GM18511 (cell line): ENCODE results near the gene GET4.
"Not testable (repeated sequence)": the region's sequence is repeated elsewhere in the genome, so short reads cannot be mapped to it uniquely, and the experiment has no call there.

Experiments
- ATAC-seq: cut with Tn5 transposase; IDR thresholded peaks from one replicate; pipeline ENCODE4 v1.9.1; 2021; ENCODE audit warnings: mild to moderate bottlenecking, moderate library complexity; ENCODE audit not compliant: unreplicated experiment

GET4 gene

GRCh38 chr7:845091-845490 lies 31.3 kb upstream of the GET4 start:
- ATAC-seq: no peak

GRCh38 chr7:845731-846130 lies 30.6 kb upstream of the GET4 start:
- no peak for ATAC-seq

- not testable (repeated sequence) for ATAC-seq
Observed at GRCh38 chr7:846958-847650, 29.2 kb upstream of the GET4 start.

- not testable (repeated sequence) for ATAC-seq
Observed at GRCh38 chr7:847728-848127, 28.6 kb upstream of the GET4 start.

- ATAC-seq: no peak
Observed at GRCh38 chr7:849145-849544, 27.2 kb upstream of the GET4 start.

GRCh38 chr7:849781-850180 lies 26.6 kb upstream of the GET4 start:
- no peak for ATAC-seq

- ATAC-seq: no peak
Observed at GRCh38 chr7:851204-851603, 25.1 kb upstream of the GET4 start.

GRCh38 chr7:853366-854117 lies 22.8 kb upstream of the GET4 start:
- no peak for ATAC-seq

GRCh38 chr7:854118-854775 lies 22.1 kb upstream of the GET4 start:
- no peak for ATAC-seq

- no peak for ATAC-seq
Observed at GRCh38 chr7:855686-856369, 20.5 kb upstream of the GET4 start.

- no peak for ATAC-seq
Observed at GRCh38 chr7:856444-857095, 19.8 kb upstream of the GET4 start.

- ATAC-seq: no peak
Observed at GRCh38 chr7:857661-858060, 18.7 kb upstream of the GET4 start.

GRCh38 chr7:859359-860030 lies 16.9 kb upstream of the GET4 start:
- no peak for ATAC-seq

- no peak for ATAC-seq
Observed at GRCh38 chr7:860149-860548, 16.2 kb upstream of the GET4 start.

GRCh38 chr7:861222-861621 lies 15.1 kb upstream of the GET4 start:
- ATAC-seq: no peak

- ATAC-seq: no peak
Observed at GRCh38 chr7:862157-862556, 14.2 kb upstream of the GET4 start.

GRCh38 chr7:863106-863505 lies 13.2 kb upstream of the GET4 start:
- no peak for ATAC-seq

- no peak for ATAC-seq
Observed at GRCh38 chr7:865921-866320, 10.4 kb upstream of the GET4 start.

- ATAC-seq: no peak
Observed at GRCh38 chr7:867001-867405, 9.4 kb upstream of the GET4 start.

GRCh38 chr7:867406-868188 lies 8.8 kb upstream of the GET4 start:
- no peak for ATAC-seq
